Breast epithelium (tissue), 3 donors: ENCODE measurements around the gene YKT6.

ENCODE experiments used
- POLR2A ChIP-seq: fragments of 450-650 bp; IDR thresholded peaks from one replicate; pipeline ENCODE4 v1.6.1; 2016; ENCODE audit warnings: antibody characterized with exemption, mild to moderate bottlenecking, moderate library complexity
- POLR2AphosphoS5 ChIP-seq, 3 donors: sonication (generic); formaldehyde crosslinking; IDR thresholded peaks; one replicate each; pipeline ENCODE4 v1.6.1; 2017; ENCODE audit warnings: antibody characterized with exemption in 3 of 3
- TF ChIP-seq, protein P1 (sequence below), 3 donors: fragments of 450-650 bp; IDR thresholded peaks; one replicate each; pipeline ENCODE4 v1.5.1; 2016 to 2017; ENCODE audit warnings: antibody characterized with exemption in 3 of 3, mild to moderate bottlenecking in 3 of 3, moderate library complexity in 3 of 3

DNA sequence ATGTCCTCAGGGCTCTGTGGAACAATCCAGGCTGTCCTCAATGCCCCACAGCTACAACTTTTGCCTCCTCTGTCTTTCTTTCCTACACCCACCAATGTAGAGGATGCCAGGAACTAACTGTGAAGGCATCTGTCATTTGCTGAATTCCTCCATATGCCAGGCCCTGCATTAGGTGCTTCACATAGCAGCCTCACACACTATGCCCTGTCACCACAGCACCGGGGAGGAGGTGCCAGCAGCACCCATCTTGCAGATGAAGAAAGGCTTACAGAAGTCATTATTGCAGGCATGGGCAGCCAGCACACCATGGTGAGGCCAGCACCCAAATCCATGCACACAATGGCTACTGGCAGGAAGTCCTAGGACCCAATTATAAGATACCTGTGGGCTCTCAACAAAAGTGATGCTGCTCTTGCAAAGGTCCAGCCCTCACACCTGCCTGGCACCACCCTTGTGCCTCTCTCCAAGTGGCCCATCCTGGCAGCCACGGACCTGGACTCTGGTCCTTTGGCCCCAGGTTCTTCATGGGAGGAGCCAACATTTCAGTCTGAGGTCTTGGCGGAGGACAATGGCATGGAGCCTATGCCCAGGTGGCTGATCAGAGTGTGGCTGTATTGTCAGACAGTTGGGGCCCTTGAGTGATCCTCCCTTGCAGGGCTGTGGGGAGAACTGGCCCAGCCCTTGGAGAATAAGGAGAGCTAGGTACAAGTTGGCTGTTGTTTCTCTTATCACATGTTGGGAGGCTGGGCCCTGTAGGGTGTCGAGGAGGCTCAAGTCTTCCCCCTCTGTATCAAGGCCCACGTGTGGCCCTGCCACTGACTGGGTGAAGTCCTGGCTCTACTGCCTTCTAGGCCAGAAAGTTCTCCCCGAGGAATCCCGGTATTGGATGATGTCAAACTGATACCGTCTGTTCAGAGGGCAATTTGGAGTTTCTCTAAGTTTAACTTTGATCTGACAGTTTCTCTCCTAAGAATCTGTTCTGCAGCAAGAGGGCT, 45.3 kb upstream of the YKT6 start:
- TF ChIP-seq POLR2AphosphoS5 (IDR thresholded peaks at IDR 0.05) (no peak), POLR2A (no peak)
- TF ChIP-seq, protein P1, sequence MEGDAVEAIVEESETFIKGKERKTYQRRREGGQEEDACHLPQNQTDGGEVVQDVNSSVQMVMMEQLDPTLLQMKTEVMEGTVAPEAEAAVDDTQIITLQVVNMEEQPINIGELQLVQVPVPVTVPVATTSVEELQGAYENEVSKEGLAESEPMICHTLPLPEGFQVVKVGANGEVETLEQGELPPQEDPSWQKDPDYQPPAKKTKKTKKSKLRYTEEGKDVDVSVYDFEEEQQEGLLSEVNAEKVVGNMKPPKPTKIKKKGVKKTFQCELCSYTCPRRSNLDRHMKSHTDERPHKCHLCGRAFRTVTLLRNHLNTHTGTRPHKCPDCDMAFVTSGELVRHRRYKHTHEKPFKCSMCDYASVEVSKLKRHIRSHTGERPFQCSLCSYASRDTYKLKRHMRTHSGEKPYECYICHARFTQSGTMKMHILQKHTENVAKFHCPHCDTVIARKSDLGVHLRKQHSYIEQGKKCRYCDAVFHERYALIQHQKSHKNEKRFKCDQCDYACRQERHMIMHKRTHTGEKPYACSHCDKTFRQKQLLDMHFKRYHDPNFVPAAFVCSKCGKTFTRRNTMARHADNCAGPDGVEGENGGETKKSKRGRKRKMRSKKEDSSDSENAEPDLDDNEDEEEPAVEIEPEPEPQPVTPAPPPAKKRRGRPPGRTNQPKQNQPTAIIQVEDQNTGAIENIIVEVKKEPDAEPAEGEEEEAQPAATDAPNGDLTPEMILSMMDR (IDR thresholded peaks at IDR 0.05), result no peak
